Measurements from ENCODE around the gene RNF43.

RNF43 gene

DNA sequence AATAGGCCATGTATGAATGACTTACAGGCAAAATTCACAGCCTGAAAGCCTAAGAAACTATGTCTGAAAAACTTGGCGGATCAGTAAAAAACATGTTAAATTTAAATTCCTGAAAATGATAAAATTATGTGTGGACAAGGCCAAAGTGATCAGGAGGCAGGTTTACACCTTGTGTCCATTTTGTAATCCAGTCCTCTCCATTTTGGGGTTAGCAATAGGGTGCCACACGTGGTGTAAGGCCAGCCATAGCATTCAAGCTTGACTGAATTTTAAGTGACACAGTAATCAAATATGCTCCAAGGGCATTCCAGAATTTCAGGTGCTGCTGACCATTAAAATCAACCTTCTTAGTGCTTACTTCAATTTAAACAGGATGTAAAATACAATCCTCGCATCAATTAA, 2.7 kb downstream of the RNF43 start:
- no peak for DNase-seq (ENCODE audit: extremely low read depth, low read depth)
- TF ChIP-seq, protein P1, sequence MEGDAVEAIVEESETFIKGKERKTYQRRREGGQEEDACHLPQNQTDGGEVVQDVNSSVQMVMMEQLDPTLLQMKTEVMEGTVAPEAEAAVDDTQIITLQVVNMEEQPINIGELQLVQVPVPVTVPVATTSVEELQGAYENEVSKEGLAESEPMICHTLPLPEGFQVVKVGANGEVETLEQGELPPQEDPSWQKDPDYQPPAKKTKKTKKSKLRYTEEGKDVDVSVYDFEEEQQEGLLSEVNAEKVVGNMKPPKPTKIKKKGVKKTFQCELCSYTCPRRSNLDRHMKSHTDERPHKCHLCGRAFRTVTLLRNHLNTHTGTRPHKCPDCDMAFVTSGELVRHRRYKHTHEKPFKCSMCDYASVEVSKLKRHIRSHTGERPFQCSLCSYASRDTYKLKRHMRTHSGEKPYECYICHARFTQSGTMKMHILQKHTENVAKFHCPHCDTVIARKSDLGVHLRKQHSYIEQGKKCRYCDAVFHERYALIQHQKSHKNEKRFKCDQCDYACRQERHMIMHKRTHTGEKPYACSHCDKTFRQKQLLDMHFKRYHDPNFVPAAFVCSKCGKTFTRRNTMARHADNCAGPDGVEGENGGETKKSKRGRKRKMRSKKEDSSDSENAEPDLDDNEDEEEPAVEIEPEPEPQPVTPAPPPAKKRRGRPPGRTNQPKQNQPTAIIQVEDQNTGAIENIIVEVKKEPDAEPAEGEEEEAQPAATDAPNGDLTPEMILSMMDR (IDR thresholded peaks at IDR 0.05; ENCODE audit: low read depth, low read length) = no peak

DNA sequence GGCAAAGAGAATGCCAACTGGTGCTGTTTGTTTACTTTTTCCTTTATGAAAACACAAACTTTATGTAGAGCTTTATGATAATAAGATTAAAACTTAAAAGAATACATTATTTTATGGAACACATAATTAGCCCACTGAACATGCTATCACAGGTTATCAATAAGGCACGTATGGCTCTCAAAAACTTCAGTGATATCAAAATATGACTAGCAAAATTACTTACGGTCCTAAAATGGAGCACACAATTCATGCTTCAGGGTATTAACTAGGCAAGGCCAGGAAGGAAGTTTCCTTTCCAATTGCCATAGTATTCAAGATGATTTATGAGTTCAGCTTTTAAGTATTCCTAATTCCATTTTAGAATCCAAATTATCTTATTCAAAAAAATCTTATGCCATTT, 3.6 kb downstream of the RNF43 start:
- TF ChIP-seq, protein P1 (IDR thresholded peaks at IDR 0.05; ENCODE audit: low read depth, low read length) = no peak
- DNase-seq (ENCODE audit: extremely low read depth, low read depth) = no peak

DNA sequence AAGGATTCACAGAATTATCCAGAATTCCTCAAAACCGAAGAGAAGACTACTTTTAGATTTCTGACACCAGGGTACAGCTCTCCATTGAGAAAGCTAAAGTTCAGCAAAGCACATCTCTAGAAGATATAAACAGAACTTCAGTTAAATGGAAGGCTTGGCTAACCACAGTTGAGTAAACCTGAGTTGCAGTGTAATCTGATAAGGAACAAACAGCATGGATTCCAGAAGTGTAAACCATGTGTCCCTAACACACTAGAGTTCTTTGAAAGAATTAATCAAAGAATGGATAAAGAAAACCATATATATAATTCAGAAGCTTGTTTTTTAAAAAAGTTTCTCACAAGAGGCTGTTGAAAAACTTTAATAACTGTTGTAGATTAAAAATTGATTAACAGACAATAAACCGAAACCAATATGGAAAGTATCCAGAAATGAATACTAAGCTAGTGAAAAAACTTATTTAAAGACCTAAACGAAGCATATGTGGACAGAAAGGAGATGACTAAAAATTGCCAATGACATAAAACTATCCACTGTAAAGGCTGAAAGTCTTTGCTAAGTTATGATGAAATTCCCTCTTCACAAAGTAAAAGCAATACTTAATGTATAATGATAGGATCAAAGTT, 4.3 kb downstream of the RNF43 start:
- TF ChIP-seq, protein P1 (IDR thresholded peaks at IDR 0.05; ENCODE audit: low read depth, low read length) = no peak
- no peak for DNase-seq (ENCODE audit: extremely low read depth, low read depth)

DNA sequence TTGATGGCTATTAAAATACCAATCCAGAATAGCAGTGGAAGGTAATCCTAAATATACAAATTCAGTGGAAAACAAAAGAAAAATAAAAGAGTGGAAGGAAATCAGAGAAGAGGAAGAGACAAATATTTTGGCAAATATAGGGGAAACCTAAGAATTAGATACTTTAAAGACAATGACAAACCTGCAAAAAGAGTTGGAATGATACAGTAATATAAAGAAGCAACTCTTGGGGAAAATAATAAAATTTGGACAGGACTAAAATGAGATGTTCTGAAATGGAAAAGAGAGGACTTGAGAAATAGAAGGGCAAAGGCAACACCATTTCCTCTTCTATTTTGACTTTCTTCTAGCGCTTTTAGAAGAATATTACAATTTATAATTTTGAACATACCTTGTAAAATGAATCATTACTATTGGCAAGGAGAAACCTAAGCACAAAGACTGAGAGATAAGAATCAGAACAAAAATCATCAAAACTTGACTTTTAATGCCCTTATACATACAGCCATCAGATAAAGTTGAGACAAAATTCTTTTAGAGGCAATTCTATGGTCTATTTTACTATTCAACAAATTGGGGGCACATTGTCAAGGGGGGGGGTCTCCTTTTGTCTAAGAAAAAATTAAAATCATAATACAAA, 5.2 kb downstream of the RNF43 start:
- no peak for DNase-seq (ENCODE audit: extremely low read depth, low read depth)
- TF ChIP-seq, protein P1 (IDR thresholded peaks at IDR 0.05; ENCODE audit: low read depth, low read length) = no peak

DNA sequence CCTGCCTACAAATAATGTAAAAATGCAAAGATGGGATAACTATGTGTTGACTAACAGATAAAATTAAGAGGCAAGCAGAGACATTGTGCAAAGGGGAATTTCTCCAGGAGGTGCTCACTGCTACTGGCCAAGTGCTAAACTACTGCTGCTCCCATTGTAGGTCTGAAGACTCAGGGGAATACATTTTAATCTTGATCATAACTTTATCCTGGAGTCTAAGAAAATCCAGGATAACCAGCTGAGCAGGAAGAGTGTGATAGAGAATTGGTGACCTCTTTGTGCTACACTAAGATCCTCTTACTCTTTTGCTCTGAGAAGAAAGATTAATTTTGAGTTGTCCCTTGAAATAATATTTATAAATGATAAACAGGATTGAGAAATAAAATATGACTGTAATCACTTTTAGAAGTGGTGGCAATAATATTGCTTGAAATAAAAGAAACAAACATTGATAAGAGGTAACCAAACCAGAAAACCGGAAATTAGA, 5.9 kb downstream of the RNF43 start:
- DNase-seq (ENCODE audit: extremely low read depth, low read depth) = no peak
- TF ChIP-seq, protein P1 (IDR thresholded peaks at IDR 0.05; ENCODE audit: low read depth, low read length) = no peak

DNA sequence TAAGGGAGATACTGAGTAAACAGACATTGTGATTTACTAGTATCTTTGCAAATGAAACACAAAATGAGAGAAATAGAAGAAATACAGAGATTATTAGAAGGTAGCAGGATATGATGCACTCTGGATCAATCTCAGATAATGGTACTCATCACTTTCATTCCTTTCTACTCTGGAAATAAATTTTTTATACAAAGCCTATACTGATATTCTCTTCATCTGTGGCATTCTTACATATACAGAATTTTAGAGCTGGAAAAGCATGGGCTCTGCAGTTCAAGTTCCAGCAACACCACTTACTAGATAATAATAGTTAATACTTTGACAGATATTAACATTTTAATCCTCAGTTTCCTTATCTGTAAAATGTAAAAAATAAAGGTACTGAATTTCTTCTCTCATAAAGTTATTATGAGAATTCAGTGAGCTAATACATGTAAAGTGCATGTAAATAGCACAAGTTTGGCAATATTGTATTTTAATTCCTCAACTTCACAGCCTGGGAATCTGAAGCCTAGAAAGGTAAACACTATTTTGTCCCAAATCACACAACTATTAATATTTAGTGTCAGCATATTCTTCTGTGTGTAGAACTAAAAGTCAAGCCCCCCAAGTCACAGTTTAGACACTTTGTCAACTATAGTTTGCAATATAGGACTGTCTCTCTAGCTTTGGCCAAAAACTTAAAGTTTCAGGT, 6.5 kb downstream of the RNF43 start:
- TF ChIP-seq, protein P1 (IDR thresholded peaks at IDR 0.05; ENCODE audit: low read depth, low read length) = no peak
- no peak for DNase-seq (ENCODE audit: extremely low read depth, low read depth)

DNA sequence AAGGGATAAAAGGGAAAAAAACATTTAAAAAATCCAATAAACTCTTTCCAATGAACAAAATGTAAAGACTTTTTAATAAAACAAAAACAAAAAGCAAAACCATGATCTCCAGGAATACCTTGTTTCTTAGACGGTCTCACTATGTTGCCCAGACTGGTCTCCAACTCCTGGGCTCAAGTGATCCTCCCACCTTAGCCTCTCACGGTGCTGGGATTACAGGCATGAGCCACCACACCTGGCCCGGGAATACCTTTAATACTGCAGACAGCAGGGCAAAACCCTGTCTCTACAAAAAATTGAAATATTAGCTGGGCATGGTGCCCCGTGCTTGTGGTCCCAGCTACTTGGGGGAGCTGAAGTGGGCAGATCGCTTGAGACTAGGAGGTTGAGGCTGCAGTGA, 7.9 kb downstream of the RNF43 start:
- DNase-seq (ENCODE audit: extremely low read depth, low read depth) = no peak
- TF ChIP-seq, protein P1 (IDR thresholded peaks at IDR 0.05; ENCODE audit: low read depth, low read length) = no peak

Data from AG09319 (cell line).